HepG2 (cell line): ENCODE measurements around the gene FFAR1.

Experiments used
- ATF1 ChIP-seq: IDR thresholded peaks from 2 replicates; pipeline ENCODE4 v1.6.1; 2016; ENCODE audit warnings: mild to moderate bottlenecking, control low read depth
- EP300 ChIP-seq, 3 experiments: sonication (generic) in 1 of 3; formaldehyde crosslinking in 1 of 3; IDR thresholded peaks; 2 replicates each; pipeline versions ENCODE4 v1.5.1 to v1.6.1; 2011 to 2020; ENCODE audit warnings: low read depth in 2 of 3, low read length in 2 of 3, borderline replicate concordance in 1 of 3, improper control_type of control experiment in 1 of 3, mild to moderate bottlenecking in 1 of 3, missing genetic modification reagents in 1 of 3, moderate library complexity in 1 of 3
- JUNB ChIP-seq: sonication (generic); formaldehyde crosslinking; IDR thresholded peaks from 2 replicates; pipeline ENCODE4 v1.8.0; 2022; ENCODE audit warnings: missing genetic modification reagents, mild to moderate bottlenecking, borderline replicate concordance
- MTA3 ChIP-seq: sonication (generic); formaldehyde crosslinking; IDR thresholded peaks from 2 replicates; pipeline ENCODE4 v1.4.0; 2020; ENCODE audit warnings: missing genetic modification reagents
- POLR2A ChIP-seq, 2 experiments: IDR thresholded peaks; 2 replicates each; pipeline ENCODE4 v1.6.1; 2011; ENCODE audit warnings: low read depth in 2 of 2, low read length in 2 of 2, mild to moderate bottlenecking in 1 of 2, moderate library complexity in 1 of 2; ENCODE audit not compliant: insufficient read depth in 1 of 2
- RAD21 ChIP-seq: fragments of 450-650 bp; formaldehyde crosslinking; IDR thresholded peaks from 2 replicates; pipeline ENCODE4 v1.5.0; 2020; ENCODE audit warnings: mild to moderate bottlenecking
- YY1 ChIP-seq: IDR thresholded peaks from 2 replicates; pipeline ENCODE4 v1.6.1; 2011; ENCODE audit warnings: low read length, low read depth, moderate library complexity, mild to moderate bottlenecking; ENCODE audit not compliant: insufficient read depth, insufficient replicate concordance
- TF ChIP-seq, protein P1 (sequence below): IDR thresholded peaks from 2 replicates; pipeline ENCODE4 v1.6.1; 2018; ENCODE audit warnings: missing genetic modification reagents
- TF ChIP-seq, protein P2 (sequence below): sonication (generic); formaldehyde crosslinking; IDR thresholded peaks from 2 replicates; pipeline ENCODE4 v1.5.1; 2020; ENCODE audit warnings: mild to moderate bottlenecking, missing genetic modification reagents, moderate library complexity
- TF ChIP-seq, protein P3 (sequence below), 2 experiments: IDR thresholded peaks; 2 replicates each; pipeline ENCODE4 v1.6.1; 2011 to 2012; ENCODE audit warnings: low read length in 2 of 2, borderline replicate concordance in 1 of 2, low read depth in 1 of 2, mild to moderate bottlenecking in 1 of 2, moderate library complexity in 1 of 2

DNA sequence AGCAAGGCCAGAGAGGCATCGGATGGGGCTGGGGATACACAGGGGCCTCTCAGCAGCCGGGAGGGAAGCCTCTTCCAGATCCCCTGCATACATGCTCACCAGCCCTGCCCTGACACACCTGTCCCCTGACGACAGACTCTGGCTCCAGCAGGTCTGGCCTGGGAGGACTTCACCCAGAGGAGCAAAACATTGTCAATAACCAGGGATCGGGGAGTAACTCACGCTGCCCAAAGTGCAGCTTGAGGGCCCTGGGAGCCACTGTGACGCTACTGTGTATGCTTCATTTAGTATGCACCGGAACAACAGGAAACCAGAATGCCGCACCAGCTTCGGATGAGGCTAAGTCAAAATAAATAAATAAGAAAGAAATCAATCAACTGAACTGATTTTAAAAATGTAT is 31.1 kb upstream of the FFAR1 start:
- TF ChIP-seq RAD21 (CRISPR knock-in tag) (no peak; the same call in 1 of the 2 replicates), MTA3 (CRISPR knock-in tag) (no peak), EP300 (IDR thresholded peaks at IDR 0.05; ENCODE audit: low read depth in 2 of 2, low read length in 2 of 2) (peak; percentile 76 to 82; a peak in 3 of 4 replicates), EP300 (CRISPR knock-in tag; IDR thresholded peaks at IDR 0.05; ENCODE audit: borderline replicate concordance) (peak; percentile 30; the same call in 1 of the 2 replicates), POLR2A (IDR thresholded peaks at IDR 0.05; ENCODE audit: insufficient read depth in 1 of 2, low read depth in 2 of 2, low read length in 2 of 2) (peak in 1 of 2 experiments; percentile 39; a peak in 1 of 4 replicates), ATF1 (CRISPR knock-in tag) (no peak), YY1 (no peak), JUNB (CRISPR knock-in tag) (no peak)
- TF ChIP-seq, protein P1, sequence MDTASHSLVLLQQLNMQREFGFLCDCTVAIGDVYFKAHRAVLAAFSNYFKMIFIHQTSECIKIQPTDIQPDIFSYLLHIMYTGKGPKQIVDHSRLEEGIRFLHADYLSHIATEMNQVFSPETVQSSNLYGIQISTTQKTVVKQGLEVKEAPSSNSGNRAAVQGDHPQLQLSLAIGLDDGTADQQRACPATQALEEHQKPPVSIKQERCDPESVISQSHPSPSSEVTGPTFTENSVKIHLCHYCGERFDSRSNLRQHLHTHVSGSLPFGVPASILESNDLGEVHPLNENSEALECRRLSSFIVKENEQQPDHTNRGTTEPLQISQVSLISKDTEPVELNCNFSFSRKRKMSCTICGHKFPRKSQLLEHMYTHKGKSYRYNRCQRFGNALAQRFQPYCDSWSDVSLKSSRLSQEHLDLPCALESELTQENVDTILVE (CRISPR knock-in tag): no peak
- TF ChIP-seq, protein P2, sequence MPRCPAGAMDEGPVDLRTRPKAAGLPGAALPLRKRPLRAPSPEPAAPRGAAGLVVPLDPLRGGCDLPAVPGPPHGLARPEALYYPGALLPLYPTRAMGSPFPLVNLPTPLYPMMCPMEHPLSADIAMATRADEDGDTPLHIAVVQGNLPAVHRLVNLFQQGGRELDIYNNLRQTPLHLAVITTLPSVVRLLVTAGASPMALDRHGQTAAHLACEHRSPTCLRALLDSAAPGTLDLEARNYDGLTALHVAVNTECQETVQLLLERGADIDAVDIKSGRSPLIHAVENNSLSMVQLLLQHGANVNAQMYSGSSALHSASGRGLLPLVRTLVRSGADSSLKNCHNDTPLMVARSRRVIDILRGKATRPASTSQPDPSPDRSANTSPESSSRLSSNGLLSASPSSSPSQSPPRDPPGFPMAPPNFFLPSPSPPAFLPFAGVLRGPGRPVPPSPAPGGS (CRISPR knock-in tag): no peak
- TF ChIP-seq, protein P3, sequence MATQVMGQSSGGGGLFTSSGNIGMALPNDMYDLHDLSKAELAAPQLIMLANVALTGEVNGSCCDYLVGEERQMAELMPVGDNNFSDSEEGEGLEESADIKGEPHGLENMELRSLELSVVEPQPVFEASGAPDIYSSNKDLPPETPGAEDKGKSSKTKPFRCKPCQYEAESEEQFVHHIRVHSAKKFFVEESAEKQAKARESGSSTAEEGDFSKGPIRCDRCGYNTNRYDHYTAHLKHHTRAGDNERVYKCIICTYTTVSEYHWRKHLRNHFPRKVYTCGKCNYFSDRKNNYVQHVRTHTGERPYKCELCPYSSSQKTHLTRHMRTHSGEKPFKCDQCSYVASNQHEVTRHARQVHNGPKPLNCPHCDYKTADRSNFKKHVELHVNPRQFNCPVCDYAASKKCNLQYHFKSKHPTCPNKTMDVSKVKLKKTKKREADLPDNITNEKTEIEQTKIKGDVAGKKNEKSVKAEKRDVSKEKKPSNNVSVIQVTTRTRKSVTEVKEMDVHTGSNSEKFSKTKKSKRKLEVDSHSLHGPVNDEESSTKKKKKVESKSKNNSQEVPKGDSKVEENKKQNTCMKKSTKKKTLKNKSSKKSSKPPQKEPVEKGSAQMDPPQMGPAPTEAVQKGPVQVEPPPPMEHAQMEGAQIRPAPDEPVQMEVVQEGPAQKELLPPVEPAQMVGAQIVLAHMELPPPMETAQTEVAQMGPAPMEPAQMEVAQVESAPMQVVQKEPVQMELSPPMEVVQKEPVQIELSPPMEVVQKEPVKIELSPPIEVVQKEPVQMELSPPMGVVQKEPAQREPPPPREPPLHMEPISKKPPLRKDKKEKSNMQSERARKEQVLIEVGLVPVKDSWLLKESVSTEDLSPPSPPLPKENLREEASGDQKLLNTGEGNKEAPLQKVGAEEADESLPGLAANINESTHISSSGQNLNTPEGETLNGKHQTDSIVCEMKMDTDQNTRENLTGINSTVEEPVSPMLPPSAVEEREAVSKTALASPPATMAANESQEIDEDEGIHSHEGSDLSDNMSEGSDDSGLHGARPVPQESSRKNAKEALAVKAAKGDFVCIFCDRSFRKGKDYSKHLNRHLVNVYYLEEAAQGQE (IDR thresholded peaks at IDR 0.05; ENCODE audit: borderline replicate concordance in 1 of 2, low read depth in 1 of 2, low read length in 2 of 2): no peak
